ENCODE results near the gene SHKBP1.

- TF ChIP-seq CTCF (IDR thresholded peaks at IDR 0.05): no peak
- no peak for TF ChIP-seq EZH2 (IDR thresholded peaks at IDR 0.05; ENCODE audit: borderline replicate concordance, insufficient read depth, low read depth, low read length, poor library complexity, severe bottlenecking)
Measured at GRCh38 chr19:40638327-40638726, 61.7 kb downstream of the SHKBP1 start.
